ENCODE data around the gene EPS15. TPM values are rescaled to one million over a fixed set of nuclear protein-coding genes. Genes with fewer than 3 reads are reported as not detected.

EPS15 gene
- total RNA-seq, 1 experiment from 2014 or later: 9.3 TPM

DNA sequence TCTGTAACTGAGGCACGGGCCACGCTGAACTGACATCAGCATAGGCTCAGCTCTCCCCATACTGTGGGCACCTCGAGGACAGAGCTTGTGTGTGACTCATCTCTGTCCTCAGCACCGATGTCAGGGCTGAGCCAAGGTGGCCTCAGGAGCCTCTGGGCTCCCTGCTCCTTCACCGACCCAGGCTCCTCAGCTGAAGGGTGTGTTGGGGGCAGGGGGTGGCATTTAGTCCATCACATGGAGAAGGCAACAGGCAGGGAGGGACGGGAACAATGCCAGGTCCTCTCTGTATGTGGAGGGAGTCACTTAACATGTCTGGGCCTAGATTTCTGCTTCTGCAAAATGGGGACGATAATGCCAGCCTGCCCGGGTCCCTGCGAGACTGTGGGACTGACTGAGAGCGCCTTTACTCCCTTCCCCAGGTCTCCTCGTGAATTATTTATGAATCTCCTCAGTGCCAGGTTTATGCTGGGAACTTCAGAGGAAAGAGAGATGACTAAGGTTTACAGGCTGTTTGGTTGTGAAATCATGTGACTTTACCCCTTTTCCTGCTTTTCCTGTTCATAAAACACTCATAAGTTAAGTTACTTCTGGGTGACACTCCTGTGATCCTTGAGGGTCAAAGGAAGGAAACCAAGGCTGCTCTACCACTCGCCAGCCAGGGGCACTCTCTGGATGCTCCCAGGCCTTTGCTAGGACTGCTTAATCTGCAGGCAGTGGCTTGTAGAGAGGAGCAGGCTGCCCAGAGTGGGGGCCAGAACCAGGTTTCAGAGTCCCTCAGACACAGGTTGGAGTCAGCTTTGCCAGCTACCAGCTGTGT lies 204.9 kb downstream of the EPS15 start:
- DNase-seq: peak; percentile 26
- H3K9me3 ChIP-seq: no peaks in the 10 kb centered on the region
- no peaks in the 10 kb centered on the region for H3K27me3 ChIP-seq
- no peak overlapping the region for H3K4me3 ChIP-seq
- H3K36me3 ChIP-seq: no peaks in the 10 kb centered on the region

GRCh38 chr1:51313268-51313852 lies 205.7 kb downstream of the EPS15 start:
- Histone ChIP-seq H3K9me3 (no peaks in the 10 kb centered on the region), H3K4me3 (no peak overlapping the region), H3K36me3 (no peaks in the 10 kb centered on the region), H3K27me3 (no peaks in the 10 kb centered on the region)
- peak; percentile 26 for DNase-seq

GRCh38 chr1:51312718-51313117 lies 206.3 kb downstream of the EPS15 start:
- H3K27me3 ChIP-seq: no peaks in the 10 kb centered on the region
- DNase-seq: no peak
- no peaks in the 10 kb centered on the region for H3K9me3 ChIP-seq

GRCh38 chr1:51311826-51312225 lies 207.2 kb downstream of the EPS15 start:
- DNase-seq: no peak
- no peaks in the 10 kb centered on the region for H3K27me3 ChIP-seq
- H3K36me3 ChIP-seq: no peaks in the 10 kb centered on the region
- H3K9me3 ChIP-seq: no peaks in the 10 kb centered on the region
- H3K4me3 ChIP-seq: no peak overlapping the region

More at GRCh38 chr1:51312718-51313117, 206.3 kb downstream of the EPS15 start:
- Histone ChIP-seq H3K4me3 (no peak overlapping the region), H3K36me3 (no peaks in the 10 kb centered on the region)

DNA sequence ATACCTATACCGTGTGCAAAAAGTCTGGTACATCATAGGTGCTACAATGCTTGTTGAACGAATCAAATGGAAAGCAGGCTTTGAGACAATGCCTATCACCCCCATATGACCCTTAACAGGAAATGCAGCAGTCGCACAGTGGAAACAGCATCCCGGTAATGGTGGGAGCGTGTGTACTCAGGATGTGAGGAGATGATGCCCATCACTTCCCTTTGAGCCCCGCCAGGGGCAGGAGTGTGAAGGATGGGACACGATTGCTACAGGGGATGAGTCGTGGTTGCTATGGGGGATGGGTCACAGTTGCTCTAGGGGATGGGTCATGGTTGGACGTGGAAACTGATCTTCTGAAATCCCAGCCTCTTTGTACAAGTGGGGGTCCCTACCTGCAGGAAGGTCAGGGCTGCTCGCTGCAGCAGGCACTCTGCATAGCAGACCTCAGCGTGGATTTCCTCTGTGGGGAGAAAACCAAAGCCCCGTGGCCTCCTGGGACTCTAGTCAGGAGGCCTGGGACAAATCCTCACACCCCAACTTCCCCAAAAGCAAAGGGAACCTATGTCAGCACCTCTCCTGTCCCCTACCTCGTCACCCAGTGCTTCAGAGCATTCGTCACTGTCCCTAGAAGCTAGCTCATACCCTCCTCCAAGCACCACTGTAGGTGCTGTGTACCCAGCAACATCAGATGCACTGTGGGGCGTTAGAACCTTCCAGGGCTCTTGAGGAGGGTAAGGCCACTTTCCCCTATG lies 208.0 kb downstream of the EPS15 start:
- Histone ChIP-seq H3K9me3 (no peaks in the 10 kb centered on the region), H3K27me3 (no peaks in the 10 kb centered on the region), H3K4me3 (no peak overlapping the region), H3K36me3 (no peaks in the 10 kb centered on the region)
- no peak for DNase-seq

DNA sequence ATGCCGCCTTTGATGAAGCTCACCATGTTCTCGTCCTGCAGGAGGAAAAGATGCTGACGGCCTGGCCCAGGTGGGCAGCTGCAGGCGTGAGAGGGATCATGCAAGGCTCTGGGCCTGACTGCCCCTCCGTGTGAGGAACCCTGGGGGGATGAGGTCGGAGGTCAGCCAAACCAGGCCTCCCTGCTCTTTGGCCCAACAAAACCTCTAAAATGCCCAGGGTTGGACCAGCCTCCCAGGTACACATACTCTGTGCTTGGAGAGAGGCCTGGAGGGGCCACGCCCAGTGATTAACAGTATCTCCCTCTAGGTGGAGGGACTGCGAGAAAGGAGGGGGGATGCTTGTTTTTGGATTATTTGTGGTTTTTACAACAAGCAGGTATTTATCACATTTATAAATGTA lies 209.8 kb downstream of the EPS15 start:
- Histone ChIP-seq H3K4me3 (no peak overlapping the region), H3K36me3 (no peaks in the 10 kb centered on the region), H3K9me3 (no peaks in the 10 kb centered on the region), H3K27me3 (no peaks in the 10 kb centered on the region)
- DNase-seq: no peak

DNA sequence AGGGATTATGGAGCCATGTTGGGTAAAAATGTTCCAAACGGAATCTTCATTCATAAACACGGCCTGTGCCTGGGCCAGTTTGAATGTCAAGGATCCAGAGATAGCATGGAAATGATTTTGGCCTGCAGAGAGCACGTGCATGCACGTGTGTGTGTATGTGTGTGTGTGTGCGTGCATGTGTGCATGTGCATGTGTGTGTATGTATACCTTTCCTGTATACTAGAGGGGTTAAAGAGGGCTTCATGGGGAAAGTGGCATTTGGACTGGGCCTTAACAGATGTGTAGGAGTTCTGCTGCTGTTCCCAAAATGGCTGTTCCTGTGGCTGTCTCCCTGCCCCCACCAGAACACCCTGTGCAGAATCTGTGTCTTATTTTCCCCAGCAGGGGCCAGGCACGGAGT lies 210.4 kb downstream of the EPS15 start:
- H3K4me3 ChIP-seq: no peak overlapping the region
- no peaks in the 10 kb centered on the region for H3K27me3 ChIP-seq
- H3K9me3 ChIP-seq: no peaks in the 10 kb centered on the region
- DNase-seq: no peak
- H3K36me3 ChIP-seq: no peaks in the 10 kb centered on the region

- no peak overlapping the region for H3K4me3 ChIP-seq
- no peak for DNase-seq
- H3K36me3 ChIP-seq: no peaks in the 10 kb centered on the region
- H3K27me3 ChIP-seq: no peaks in the 10 kb centered on the region
- no peaks in the 10 kb centered on the region for H3K9me3 ChIP-seq
Measured at GRCh38 chr1:51306950-51307349, 212.1 kb downstream of the EPS15 start.

DNA sequence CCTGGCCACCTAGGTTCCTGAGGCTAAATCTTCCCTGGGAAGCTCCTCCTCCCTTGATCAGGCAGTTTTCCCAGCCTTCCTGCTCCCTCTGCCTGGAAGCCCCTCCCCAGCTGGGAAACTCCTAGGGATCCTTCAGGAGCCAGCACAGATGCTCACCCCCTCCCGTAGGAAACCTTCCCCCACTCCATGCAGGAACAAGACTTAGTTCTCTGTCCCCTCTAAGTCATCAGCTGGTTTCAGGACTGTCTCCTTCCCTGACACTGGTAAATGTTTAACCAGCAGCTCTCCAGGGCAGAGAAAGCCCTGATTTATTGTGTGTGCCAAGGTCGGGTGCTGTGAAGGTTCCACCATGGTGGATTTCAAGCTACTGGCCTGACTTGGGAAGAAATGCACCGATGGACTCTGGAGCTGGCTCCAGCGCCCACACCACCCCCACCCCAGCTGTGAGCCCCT lies 213.7 kb downstream of the EPS15 start:
- no peak for DNase-seq
- no peaks in the 10 kb centered on the region for H3K36me3 ChIP-seq
- H3K9me3 ChIP-seq: no peaks in the 10 kb centered on the region
- H3K27me3 ChIP-seq: no peaks in the 10 kb centered on the region
- no peak overlapping the region for H3K4me3 ChIP-seq

DNA sequence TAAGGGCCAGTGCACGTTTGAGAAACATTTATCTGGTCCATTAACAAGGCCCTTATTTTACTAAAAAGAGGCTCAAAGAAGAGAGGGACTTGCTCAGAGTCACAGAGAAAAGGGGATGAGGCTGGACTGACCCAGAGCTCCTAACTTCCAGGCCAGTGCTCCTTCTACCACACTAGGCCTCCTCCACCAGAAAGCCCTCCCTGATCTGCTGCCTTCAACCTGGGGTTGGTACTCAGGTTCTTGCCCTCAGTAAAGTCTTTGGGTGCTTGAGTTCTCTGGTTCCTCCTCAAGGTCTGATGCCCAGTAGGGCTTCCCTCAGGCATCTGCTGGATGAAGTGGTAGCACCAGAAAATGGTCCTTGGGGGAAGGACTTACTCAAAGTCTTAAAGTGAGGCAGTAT lies 214.7 kb downstream of the EPS15 start:
- H3K9me3 ChIP-seq: no peaks in the 10 kb centered on the region
- H3K27me3 ChIP-seq: no peaks in the 10 kb centered on the region
- no peaks in the 10 kb centered on the region for H3K36me3 ChIP-seq
- H3K4me3 ChIP-seq: no peak overlapping the region
- no peak for DNase-seq

Other genes starting within 250 kb of the EPS15 start
- gene TTC39A, start 188.7 kb downstream of the EPS15 start, total RNA-seq (2014; rRNA removed; shearing (Covaris generic); ENCODE audit: low replicate concordance): 0.82 TPM in 1 of 2 replicates, not detected in the other
- gene OSBPL9, start 97.8 kb upstream of the EPS15 start, total RNA-seq (2014; rRNA removed; shearing (Covaris generic); ENCODE audit: low replicate concordance): 31.7 and 45.5 TPM in 2 replicates

All from MG63 (cell line).